GM12801 (cell line): ENCODE measurements around the gene ZC3H12A.

ENCODE experiments used
- CTCF ChIP-seq: IDR thresholded peaks from one replicate; pipeline ENCODE4 v1.5.1; 2011; ENCODE audit warnings: control low read depth; ENCODE audit not compliant: insufficient read length; ENCODE audit errors: extremely low read depth

The ZC3H12A gene

GRCh38 chr1:37484325-37485051 is 10.1 kb downstream of the ZC3H12A start:
- TF ChIP-seq CTCF: no peak

DNA sequence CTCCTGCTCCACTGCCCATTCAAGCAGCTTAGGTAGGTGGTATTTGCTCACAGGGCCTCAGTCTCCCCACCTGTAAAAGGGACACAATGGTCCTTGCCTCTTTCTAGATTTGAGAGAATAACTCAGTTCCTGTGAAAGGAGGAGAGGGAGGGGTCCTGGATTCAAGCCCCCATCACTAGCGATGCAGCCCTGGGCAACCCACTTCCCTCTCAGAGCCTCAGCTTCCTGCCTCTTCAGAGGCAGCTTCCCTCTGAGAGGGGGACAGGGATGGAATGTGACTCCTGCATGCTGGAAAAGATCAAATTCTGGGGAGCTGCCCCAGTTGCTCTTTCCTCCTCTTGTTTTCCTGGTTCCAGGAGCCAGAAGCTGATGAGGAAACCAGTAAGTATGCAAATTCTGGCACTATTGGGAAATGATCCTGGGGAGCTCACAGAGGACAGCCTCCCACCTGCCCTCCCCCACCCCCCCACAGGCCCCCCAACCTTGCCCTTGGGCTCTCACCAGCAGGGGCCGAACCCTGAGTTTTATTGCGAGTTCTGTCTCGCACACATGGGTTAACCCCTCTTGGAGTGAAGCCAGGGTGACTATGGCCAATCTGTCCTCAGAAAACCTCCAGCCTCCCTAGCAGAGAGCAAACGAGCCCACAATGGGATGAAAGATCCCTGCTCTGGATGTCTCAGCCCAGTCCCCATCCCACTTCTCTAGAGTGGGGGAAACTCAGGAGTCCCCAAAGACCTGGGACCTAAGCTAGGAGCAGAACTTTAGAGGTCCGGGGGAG is 11.7 kb downstream of the ZC3H12A start:
- no peak for TF ChIP-seq CTCF

GRCh38 chr1:37486680-37487618 is 12.6 kb downstream of the ZC3H12A start:
- TF ChIP-seq CTCF: no peak

- no peak for TF ChIP-seq CTCF
These were observed 13.2 kb downstream of the ZC3H12A start for GRCh38 chr1:37487619-37487984.

- TF ChIP-seq CTCF: no peak
These were observed 19.1 kb downstream of the ZC3H12A start for GRCh38 chr1:37493336-37494098.

GRCh38 chr1:37495875-37496274 is 21.5 kb downstream of the ZC3H12A start:
- no peak for TF ChIP-seq CTCF
